ENCODE measurements around the gene CKAP2L.
A peak's percentile ranks its signal among the peaks of the same experiment; 100 is the strongest.

Gene CKAP2L

GRCh38 chr2:112705575-112705974 lies 58.8 kb downstream of the CKAP2L start:
- DNase-seq, result no peak

DNA sequence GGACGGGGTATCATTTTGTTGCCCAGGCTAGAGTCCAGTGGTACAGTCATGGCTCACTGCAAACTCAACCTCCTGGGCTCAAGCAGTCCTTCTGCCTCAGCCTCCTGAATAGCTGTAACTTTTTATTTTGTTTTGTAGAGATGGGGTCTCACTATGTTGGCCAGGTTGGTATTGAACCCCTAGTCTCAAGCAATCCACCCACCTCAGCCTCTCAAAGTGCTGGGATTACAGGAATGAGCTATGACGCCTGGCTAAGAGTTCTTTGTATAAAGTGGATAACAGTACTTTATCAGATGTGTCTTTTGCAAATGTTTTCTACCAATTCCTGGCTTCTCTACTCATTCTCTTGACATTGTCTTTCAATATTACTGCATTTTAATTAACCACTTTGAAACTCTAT lies 60.7 kb downstream of the CKAP2L start:
- DNase-seq, result no peak

DNA sequence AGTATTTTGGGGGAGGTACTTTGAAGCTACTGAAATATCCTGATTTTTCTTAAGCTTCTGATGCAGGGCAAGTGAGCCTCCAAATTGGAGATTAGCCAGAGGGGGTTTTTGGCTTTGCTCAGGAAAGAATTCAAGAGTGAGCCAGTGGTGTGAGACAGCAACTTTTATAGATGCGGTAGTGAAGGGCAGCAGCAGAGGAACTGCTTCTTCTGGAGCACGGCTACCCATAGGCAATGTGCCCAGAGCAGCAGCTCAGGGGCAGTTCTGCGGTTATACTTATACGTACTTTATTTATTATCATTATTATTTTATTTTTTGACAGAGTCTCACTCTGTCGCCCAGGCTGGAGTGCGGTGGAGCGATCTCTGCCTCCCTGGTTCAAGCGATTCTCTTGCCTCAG lies 63.4 kb downstream of the CKAP2L start:
- no peak for DNase-seq

DNA sequence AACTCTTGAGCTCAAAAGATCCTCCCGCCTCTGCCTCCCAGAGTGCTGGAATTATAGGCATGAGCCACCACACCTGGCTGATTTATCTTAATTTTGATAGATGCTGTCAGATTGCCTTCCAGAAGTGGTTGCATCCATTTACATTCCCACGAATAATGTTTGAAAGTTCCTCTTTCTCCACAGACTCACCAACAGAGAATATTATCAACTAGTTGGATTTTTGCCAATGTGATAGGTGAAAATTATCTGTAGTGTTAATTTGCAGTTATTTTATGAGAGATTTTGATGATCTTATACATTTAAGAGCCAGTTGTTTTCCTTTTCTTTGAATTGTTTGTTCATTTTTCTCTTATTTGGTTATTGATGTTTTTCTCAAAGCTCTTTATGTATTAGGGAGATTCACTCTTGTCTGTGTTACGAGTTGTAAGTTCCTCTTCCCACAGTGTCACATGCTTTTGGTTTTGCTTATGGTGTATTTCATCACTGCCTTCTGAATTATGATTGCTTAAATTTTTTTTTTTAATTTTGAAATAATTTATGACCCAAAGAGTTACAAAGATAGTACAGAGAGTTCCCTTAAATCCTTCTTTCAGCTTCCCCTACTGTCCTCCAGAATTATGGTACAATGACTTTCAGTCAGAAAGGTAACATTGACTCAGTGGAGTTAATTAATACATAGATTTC lies 64.3 kb downstream of the CKAP2L start:
- no peak for DNase-seq

DNA sequence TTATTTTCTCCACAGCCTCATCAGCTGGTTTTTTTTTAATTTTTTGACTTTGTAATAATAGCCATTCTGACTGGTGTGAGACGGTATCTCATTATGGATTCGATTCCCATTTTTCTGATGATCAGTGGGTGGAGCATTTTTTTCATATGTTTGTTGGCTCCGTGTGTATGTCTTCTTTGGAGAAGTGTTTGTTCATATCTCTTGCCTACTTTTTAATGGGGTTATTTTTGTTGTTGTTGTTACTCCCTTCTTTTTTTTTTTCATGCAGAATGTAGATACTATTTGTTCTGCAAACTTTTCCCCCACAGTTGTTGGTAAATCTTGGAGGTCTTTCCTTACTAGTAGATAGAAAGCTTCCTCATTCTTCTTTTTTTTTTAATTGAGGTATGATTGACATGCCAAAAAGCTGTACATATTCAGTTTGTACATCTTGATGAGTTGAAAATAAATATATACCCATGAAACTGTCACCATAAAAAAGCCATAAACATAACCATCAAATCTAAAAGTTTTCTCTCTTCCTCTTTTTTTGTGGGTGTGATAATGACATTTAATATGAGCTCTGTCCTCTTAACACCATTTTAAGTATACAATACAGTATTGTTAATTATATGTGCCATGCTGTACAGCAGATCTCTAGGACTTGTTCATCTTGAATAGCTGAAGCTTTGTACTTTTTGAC lies 65.4 kb downstream of the CKAP2L start:
- DNase-seq, result no peak

- no peak for DNase-seq
These were observed 70.2 kb downstream of the CKAP2L start for GRCh38 chr2:112694182-112694581.

GRCh38 chr2:112693596-112693995 lies 70.8 kb downstream of the CKAP2L start:
- no peak for DNase-seq

DNA sequence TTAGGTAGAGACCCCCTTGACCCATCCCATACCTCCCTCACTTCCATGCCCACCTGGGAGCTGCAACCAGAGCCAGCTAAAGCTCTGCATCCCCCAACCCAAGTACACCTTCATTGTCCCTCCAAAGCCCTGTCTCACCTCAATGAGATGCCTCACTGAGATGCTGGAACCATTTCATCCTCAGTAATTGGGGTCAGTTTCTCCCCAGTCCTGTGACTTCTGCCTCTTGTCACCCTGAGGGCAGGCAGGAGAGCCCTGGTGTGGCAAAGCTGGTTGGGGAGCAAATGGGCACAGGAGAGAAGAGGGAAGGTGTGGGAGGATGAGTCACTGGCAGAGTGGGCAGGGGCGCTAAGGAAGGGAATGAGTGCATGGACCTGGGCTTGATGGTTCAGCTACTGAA lies 71.5 kb downstream of the CKAP2L start:
- no peak for DNase-seq

DNA sequence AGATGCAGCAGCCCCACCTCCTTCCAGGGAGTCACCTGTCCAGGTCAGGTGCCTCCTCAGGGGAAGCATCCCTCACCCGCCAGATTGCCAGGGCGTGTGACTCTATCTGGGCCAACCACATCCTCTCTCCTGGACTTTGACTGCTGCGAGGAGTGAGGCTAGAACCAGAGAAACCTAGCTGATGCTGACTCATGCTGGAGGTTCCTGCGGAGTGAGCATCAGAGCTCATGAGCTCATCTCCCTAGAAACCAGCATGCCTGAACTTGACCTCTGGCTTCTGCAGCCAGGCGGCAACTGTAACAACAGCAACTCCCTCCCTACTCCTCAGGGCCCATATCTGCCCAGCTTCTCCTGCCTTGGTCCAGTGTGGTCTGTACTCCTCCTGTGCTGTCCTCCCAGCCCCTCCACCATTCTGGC lies 71.9 kb downstream of the CKAP2L start:
- peak; percentile 15 for DNase-seq

- DNase-seq, result no peak
These were observed 72.5 kb downstream of the CKAP2L start for GRCh38 chr2:112691881-112692281.

- peak; percentile 47 for DNase-seq
These were observed 73.5 kb downstream of the CKAP2L start for GRCh38 chr2:112690853-112691401.

GRCh38 chr2:112688086-112688880 lies 76.1 kb downstream of the CKAP2L start:
- no peak for DNase-seq

GRCh38 chr2:112687522-112687921 lies 76.9 kb downstream of the CKAP2L start:
- no peak for DNase-seq
